Measurements from ENCODE around the gene LHPP.

DNA sequence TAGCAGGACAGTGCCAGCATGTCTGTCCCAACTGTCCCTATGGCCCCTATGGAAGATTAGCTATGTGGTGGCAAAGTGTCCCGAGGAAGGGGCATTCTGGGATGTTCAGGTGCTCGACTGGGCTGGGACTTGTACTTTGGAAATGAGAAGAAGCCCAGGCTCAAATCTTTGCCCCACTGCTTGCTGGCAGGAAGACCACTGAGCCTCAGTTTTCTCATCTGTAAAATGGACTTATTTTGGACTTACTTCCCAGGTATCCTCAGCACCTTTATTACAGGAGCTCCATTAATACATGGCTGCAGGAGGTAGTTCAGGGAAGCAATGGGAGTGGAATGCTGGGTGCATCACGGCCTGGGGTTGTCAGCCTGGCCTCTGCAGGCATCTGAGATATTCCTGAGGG lies 71.2 kb downstream of the LHPP start:
- TF ChIP-seq, protein P1, sequence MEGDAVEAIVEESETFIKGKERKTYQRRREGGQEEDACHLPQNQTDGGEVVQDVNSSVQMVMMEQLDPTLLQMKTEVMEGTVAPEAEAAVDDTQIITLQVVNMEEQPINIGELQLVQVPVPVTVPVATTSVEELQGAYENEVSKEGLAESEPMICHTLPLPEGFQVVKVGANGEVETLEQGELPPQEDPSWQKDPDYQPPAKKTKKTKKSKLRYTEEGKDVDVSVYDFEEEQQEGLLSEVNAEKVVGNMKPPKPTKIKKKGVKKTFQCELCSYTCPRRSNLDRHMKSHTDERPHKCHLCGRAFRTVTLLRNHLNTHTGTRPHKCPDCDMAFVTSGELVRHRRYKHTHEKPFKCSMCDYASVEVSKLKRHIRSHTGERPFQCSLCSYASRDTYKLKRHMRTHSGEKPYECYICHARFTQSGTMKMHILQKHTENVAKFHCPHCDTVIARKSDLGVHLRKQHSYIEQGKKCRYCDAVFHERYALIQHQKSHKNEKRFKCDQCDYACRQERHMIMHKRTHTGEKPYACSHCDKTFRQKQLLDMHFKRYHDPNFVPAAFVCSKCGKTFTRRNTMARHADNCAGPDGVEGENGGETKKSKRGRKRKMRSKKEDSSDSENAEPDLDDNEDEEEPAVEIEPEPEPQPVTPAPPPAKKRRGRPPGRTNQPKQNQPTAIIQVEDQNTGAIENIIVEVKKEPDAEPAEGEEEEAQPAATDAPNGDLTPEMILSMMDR (IDR thresholded peaks at IDR 0.05) = no peak
- no peak for TF ChIP-seq POLR2A (IDR thresholded peaks at IDR 0.05)
